ENCODE measurements around the gene FEZF1.

FEZF1 gene

GRCh38 chr7:122268101-122268500 is 36.4 kb downstream of the FEZF1 start:
- no peak for DNase-seq (ENCODE audit: low read depth)

DNA sequence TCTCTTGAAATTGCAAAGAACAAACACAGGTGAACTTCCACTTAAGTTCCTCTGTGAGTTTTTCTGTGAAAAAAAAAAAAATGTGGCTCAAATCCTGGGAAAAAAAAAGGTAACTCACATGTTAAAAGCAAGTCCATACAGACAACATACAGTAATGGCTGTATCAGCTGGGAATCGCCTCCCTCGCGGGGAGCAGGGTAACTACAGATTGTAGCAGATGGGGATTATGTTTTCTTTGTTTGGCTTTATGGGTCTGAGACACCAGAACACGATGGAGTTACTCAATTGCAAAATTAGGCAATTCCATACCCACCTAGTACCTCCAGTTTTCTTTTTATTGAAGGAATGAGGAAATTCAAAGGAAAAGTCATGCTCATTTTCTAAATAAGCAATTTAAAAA is 42.3 kb downstream of the FEZF1 start:
- no peak for DNase-seq (ENCODE audit: low read depth)

DNA sequence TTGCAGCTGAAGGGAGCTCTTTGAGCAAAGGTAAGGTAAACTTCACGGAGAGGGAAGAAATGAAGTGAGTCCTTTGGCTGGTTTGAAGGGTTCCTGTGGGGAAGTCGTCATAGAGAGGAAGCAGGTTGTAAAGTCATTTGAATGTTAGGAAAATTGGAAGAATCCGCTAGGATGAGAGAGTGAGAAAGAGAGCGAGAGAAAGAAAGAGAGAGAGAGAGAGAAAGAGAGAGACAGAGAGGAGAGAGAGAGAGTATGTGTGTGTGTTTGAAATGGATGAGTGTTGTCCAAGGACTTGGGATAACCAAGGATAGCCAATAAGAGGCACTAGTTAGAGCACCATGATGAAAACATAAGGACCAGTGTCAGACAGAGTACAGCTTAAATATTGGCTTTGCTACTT is 43.1 kb downstream of the FEZF1 start:
- no peak for DNase-seq (ENCODE audit: low read depth)

DNA sequence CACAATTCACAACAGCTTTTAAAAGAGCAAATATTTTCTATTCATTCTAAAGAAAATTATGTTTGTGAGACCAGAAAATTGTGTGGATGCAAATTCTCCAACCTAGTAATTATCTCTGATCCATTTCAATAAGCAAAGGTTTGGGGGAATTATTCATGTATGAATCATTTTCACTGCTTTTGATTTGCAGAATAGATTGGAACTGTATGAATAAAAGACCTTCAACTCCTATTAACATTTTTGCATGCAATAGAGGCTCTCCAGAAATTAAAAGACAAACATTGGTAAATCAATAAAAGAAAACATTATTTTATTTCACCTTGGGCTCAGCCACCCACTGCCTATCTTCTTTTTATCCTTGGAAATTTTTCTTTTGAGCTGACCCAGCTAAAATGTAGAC is 43.5 kb downstream of the FEZF1 start:
- no peak for DNase-seq (ENCODE audit: low read depth)

DNA sequence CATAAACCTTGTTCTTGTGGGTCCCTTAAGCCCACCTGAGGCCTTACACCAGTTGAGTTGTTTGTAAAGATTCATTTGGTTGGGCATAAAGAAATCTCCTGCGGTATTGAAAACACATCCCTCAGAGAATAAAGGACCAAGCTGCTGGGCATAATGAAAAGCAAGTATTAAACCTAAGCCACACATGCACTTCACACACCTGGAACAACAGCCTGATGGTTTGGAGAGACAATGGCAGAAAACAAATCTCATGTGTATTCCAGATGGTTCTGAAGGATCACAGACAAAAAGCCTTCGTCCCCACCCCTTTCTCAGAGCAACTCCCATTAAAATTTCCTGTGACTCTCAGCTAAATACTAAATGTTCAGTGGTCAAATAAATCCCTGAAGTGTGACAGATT is 44.2 kb downstream of the FEZF1 start:
- DNase-seq (ENCODE audit: low read depth): no peak

DNA sequence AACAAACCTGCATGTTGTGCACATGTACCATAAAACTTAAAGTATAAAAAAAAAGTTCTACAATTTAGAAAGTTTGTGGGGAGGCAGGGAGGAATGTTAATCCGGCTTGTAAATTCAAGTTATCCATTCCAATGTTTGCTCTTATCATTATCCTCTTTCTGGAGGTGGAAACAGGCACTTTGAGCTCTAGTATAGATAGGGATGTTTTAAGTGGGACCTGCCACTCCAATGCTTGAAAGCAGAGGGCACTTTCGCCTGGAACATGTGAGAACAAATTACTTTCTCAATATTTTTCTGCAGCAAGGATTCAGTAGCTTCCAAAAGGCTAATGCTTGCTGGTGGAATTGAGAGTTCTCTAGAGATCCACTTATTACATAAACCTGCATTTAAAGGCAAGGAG is 45.6 kb downstream of the FEZF1 start:
- DNase-seq (ENCODE audit: low read depth): no peak

GRCh38 chr7:122257056-122257455 is 47.5 kb downstream of the FEZF1 start:
- no peak for DNase-seq (ENCODE audit: low read depth)

GRCh38 chr7:122256046-122256445 is 48.5 kb downstream of the FEZF1 start:
- DNase-seq (ENCODE audit: low read depth): no peak

- no peak for DNase-seq (ENCODE audit: low read depth)
These were observed 49.1 kb downstream of the FEZF1 start for GRCh38 chr7:122255454-122255853.
